Stimulated activated CD4-positive, alpha-beta T cell treated with anti-CD3 and anti-CD28 coated beads, Interleukin-15, amount 100 ng/mL, for 1 hour (primary cell): ENCODE data around the gene PSTK.

Experiments used
- DNase-seq, 2 donors: peaks; one replicate each; pipeline ENCODE4 v3.0.0-alpha.2; 2020; ENCODE audit warnings: low read depth in 1 of 2, low spot score in 1 of 2

Gene PSTK

DNA sequence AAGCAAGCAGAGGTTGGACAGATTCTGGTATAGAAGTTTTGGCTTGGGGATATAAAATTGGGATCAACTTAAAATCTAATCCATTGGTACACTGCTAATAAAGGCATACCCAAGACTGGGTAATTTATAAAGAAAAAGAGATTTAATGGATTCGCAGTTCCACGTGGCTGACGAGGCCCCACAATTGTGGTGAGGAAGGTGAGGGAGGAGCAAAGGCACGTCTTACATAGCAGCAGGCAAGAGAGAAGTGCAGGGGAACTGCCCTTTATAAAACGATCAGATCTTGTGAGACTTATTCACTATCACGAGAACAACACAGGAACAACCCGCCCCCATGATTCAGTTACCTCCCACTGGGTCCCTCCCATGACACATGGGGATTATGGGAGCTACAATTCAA lies 38.3 kb downstream of the PSTK start:
- DNase-seq: no peak

- DNase-seq: no peak
These were observed 39.1 kb downstream of the PSTK start for GRCh38 chr10:123019264-123019663.

- DNase-seq: no peak
These were observed 39.9 kb downstream of the PSTK start for GRCh38 chr10:123019941-123020703.

DNA sequence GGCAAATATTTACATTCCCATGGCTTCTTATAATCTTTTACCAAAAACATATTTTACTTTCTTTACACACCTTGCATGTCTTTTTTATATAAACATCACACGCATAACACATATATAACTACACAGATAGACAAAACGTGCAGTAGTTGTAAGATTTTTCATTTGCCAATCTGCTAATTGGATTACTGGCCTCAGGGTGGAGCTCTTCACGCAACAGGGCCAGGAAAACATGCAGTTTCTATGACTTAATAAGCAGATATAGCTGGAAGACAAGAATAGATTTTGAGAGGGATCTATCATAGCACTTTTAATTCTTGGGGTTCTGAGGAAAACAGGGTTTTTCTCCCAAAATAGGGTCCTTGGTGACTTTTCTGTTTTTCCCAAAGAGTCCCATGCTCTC lies 41.3 kb downstream of the PSTK start:
- no peak for DNase-seq

- no peak for DNase-seq
These were observed 44.3 kb downstream of the PSTK start for GRCh38 chr10:123024540-123024939.

- DNase-seq: no peak
These were observed 46.1 kb downstream of the PSTK start for GRCh38 chr10:123026302-123026701.

- DNase-seq: no peak
These were observed 47.7 kb downstream of the PSTK start for GRCh38 chr10:123027861-123028260.

GRCh38 chr10:123031124-123031523 lies 50.9 kb downstream of the PSTK start:
- DNase-seq: no peak

DNA sequence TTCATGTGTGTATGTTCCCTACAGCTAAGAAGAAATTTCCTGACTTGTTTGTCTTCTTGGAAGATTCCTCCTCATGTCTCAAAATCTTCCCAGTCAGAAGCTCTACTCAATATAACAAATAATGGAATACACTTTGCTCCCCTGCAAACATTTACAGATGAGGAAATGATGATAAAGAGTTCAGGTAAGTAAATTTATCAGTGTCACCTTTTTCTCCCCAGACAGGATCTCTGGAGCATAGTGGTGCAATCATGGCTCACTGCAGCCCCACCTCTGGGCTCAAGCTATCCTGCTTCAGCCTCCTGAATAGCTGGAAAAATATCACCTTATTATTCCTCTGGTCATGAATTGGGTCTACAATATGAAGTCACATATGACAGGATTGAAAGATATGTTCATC lies 54.1 kb downstream of the PSTK start:
- no peak for DNase-seq

DNA sequence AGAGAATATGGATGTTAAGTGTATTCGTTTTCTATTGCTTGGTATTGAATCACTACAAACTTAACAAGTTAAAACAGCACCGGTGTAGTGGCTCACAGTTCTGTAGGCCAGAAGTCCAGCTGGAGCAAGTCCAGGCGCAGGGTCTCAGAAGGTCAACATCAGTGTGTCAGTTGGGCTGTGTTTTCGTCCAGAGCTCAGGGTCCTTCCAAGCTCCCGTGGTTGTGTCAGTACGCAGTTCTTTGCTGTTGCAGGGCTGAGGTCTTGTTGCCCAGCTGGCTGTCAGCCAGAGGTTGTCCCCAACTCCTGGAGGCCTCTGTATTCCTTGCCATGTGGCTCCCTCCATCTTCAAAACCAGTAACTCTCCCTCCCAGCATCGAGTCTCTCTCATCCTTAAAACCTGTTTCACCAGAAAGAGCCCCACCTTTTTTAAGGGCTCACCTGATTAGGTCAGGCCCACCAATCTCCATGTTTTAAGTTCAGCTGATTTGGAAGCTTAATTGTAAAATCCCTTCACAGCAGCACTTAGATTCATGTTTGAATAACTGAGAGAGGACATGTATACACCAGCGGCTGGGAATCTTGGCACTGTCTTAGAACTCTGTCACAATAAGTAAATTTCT lies 55.4 kb downstream of the PSTK start:
- DNase-seq: no peak

DNA sequence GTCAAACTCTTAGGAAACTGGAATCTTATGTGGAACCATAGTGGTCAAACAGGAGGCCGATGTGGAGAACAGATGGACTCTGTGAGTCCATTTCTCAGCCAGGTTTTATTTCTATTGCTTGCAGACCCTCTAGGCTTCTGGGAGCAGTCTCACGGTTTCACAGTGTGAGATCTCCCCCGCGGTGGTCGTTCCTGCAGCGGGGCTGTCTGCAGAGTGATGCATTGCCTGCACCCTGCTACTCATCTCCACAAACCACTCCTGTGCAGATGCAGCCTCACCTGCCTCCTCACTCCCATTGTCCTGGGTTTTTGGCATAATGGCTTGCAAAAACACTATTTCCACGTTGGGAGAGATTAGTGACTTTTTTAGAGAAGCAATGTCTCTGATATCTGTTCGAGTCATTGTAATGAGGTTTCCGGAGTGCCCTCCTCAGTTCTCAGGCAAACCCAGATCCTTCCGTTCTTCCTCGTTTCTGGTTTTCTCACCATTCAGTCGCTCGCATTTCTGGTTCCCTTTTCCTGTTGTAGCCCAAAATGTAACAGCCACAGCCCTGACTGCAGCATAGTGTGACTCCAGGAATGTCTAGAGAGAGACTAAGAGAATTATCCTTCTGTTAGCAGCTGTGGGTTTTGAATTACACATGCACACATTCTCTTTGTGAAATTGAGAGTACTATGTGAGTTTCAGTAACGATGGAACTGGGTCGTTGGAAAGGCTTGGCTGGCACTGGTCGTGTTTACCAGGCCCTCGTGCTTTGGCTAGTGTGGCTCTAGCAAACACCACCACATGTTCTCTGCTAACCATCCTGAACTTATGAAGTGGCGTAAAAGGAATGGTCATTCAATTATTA lies 58.8 kb downstream of the PSTK start:
- DNase-seq: no peak

- DNase-seq: no peak
These were observed 59.4 kb downstream of the PSTK start for GRCh38 chr10:123039632-123039930.
